Psoas muscle (tissue), 8 donors: ENCODE results near the gene DACH1. TPM values are rescaled to one million over a fixed set of nuclear protein-coding genes. Genes with fewer than 3 reads are reported as not detected.
"Not testable (repeated sequence)": the region's sequence is repeated elsewhere in the genome, so short reads cannot be mapped to it uniquely, and the experiment has no call there.

Source experiments
- ATAC-seq, 4 donors: fragments of 200-7000 bp; cut with Tn5 transposase; one replicate each; pipeline ENCODE4 v1.9.1; 2020; ENCODE audit warnings: moderate library complexity in 3 of 4, mild to moderate bottlenecking in 2 of 4
- DNase-seq, 2 donors: peaks; one replicate each; pipeline ENCODE4 v3.0.0-alpha.2; 2020
- H3K27ac ChIP-seq: fragments of 200-600 bp; one replicate; pipeline ENCODE4 v1.8.0; 2022
- H3K27me3 ChIP-seq, 3 donors: fragments of 200-600 bp in 1 of 3; one replicate each; pipeline versions ENCODE4 v1.6.1 to v1.8.0; 2013 to 2022; ENCODE audit warnings: low read length in 2 of 3, mild to moderate bottlenecking in 2 of 3, moderate library complexity in 1 of 3; ENCODE audit not compliant: insufficient read depth in 3 of 3
- H3K36me3 ChIP-seq, 2 donors: fragments of 200-600 bp in 1 of 2; one replicate each; pipeline versions ENCODE4 v1.6.1 to v1.8.0; 2013 to 2022; ENCODE audit warnings: low read depth in 1 of 2, mild to moderate bottlenecking in 1 of 2, moderate library complexity in 1 of 2; ENCODE audit not compliant: insufficient read depth in 1 of 2
- H3K4me1 ChIP-seq: fragments of 200-600 bp; one replicate; pipeline ENCODE4 v1.8.0; 2022
- H3K4me3 ChIP-seq: fragments of 200-600 bp; one replicate; pipeline ENCODE4 v1.8.0; 2022; ENCODE audit warnings: mild to moderate bottlenecking
- H3K9me3 ChIP-seq: fragments of 200-600 bp; one replicate; pipeline ENCODE4 v1.8.0; 2022
- CTCF ChIP-seq: fragments of 200-600 bp; IDR thresholded peaks from one replicate; pipeline ENCODE4 v1.8.0; 2022; ENCODE audit warnings: antibody characterized with exemption
- WGBS, 3 donors: extraction: QIAGEN DNeasy Blood & Tissue Kit; methylation state at CpG; one replicate each; pipeline versions ENCODE4 v1.1.6 to v1.1.7; 2013; 5-methylcytosine and 5-hydroxymethylcytosine counted together
- intact Hi-C, 2 donors: fragments of 100-400 bp; cut with DNase I; formaldehyde crosslinking; loops; one replicate each; pipeline versions ENCODE4 v1.11.0 to v1.14.2; 2022
- polyA plus RNA-seq, 3 donors: library from polyadenylated mRNA; stranded (reverse); fragments of 200-250 nt; gene quantifications; one replicate each; pipeline ENCODE4 v1.2.3, GENCODE V29; 2013
- total RNA-seq, 4 donors: library from RNA; stranded (reverse); fragmentation: NEBNext Ultra II Directional in 2 of 4; extraction: Animal tissue kit (Norgen Biotek cat#: 25700) in 2 of 4; gene quantifications; one replicate each; pipeline versions ENCODE4 v1.2.1 to v1.2.4, GENCODE V29; 2021 to 2023
- donor health status: healthy with polysubstance abuse.
- donor health status: DM: no; HTN: no; CAD: no; lungs with moderate emphysema.
- donor health status: Bipolar disorder and iron deficiency.
- donor health status: healthy.
- donor health status: DM: yes; HTN: yes; CAD: no.
- donor health status: DM: no; HTN: no; CAD: no.
- donor health status: DM: no; HTN: no; CAD: no.
- donor health status: DM: yes; HTN: yes; CAD: no.

Gene DACH1
- total and polyA plus RNA-seq, 7 donors = 0.51 to 3.6 (median 1.1) TPM

DNA sequence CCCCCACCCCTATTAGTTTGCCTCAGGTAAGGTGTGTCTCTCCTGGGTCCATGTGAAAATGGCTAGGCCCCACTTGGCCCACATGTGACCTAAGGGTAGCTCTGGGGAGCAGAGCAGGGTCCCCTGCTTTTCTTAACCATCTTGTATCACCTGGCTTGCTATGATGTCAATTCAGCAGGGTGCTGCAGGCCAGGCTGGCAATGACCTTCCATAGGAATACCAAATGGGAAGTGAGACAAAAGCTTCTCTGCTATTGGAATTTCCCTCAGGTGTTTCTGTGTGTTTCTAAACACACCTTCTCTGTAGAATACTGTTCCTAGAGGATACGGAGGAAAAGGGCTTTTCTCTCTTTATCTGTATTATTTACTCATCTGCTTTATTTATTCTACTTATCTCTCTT lies 35.7 kb upstream of the DACH1 start:
- no peaks in the 10 kb centered on the region for H3K4me1 ChIP-seq
- intact Hi-C loops = no loop called here
- H3K27me3 ChIP-seq = no peaks in the 10 kb centered on the region
- DNase-seq (no peak), ATAC-seq (no peak)
- no peak overlapping the region for H3K4me3 ChIP-seq
- 90 to 95% (median 93%) methylated on average over 1 of the region's 1 CpG for WGBS, 3 donors
- H3K9me3 ChIP-seq = no peaks in the 10 kb centered on the region
- no peak for TF ChIP-seq CTCF
- no peaks in the 10 kb centered on the region for H3K36me3 ChIP-seq
- H3K27ac ChIP-seq = no peak overlapping the region

DNA sequence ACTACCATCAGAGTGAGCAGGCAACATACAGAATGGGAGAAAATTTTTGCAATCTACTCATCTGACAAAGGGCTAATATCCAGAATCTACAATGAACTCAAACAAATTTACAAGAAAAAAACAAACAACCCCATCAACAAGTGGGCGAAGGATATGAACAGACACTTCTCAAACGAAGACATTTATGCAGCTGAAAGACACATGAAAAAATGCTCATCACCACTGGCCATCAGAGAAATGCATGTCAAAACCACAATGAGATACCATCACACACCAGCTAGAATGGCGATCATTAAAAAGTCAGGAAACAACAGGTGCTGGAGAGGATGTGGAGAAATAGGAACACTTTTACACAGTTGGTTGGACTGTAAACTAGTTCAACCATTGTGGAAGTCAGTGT lies 26.5 kb upstream of the DACH1 start:
- H3K9me3 ChIP-seq, H3K4me1 ChIP-seq, ATAC-seq, DNase-seq, H3K4me3 ChIP-seq, intact Hi-C loops, H3K27me3 ChIP-seq, H3K36me3 ChIP-seq, H3K27ac ChIP-seq: not testable (repeated sequence)
- WGBS, 3 donors = 88 to 94% (median 93%) methylated on average over 3 of the region's 3 CpGs

DNA sequence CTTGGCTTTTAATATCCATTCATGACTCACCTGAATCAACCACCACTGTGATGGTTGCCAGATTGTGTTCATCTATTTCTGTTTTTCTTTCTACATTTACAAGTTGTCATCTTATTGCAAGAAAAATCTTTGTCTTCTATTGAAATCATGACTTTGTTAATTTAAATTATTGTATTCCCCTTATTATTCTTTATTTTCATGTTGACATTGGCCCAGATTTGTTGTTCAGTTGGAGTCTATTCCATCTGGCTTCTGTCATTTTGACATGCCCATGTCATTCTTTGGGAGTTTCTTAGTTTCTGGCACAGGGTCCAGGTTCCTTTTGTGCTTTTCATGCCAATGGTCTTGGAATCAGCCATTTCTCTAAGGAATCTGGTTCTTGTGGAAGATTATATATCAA lies 19.9 kb upstream of the DACH1 start:
- Histone ChIP-seq H3K4me1 (no peaks in the 10 kb centered on the region), H3K9me3 (no peaks in the 10 kb centered on the region), H3K27ac (no peak overlapping the region), H3K36me3 (no peaks in the 10 kb centered on the region), H3K27me3 (no peaks in the 10 kb centered on the region), H3K4me3 (no peak overlapping the region)
- DNase-seq (no peak), ATAC-seq (no peak)
- no peak for TF ChIP-seq CTCF
- intact Hi-C loops = no loop called here

DNA sequence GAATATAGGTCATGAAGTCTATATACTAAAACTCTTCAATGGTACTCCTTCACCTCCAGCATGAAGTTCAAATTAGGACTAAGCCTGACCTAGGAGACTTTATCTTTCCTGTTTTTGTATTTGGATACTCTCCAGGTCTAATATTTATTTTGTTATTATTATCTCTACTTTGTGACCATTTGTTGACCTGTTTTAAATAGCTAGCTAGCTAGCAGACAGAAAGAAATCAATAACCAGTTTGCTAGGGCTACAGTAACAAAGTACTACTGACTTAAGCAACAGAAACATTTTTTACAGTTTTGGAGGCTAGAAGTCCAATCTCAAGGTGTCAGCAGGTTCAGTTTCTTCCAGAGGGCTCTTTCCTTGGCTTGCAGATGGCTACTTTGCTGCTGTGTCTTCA lies 15.1 kb upstream of the DACH1 start:
- Histone ChIP-seq H3K27me3 (no peaks in the 10 kb centered on the region), H3K27ac (no peak overlapping the region), H3K9me3 (no peaks in the 10 kb centered on the region), H3K4me1 (no peaks in the 10 kb centered on the region), H3K36me3 (no peaks in the 10 kb centered on the region), H3K4me3 (no peak overlapping the region)
- ATAC-seq (no peak), DNase-seq (no peak)
- no peak for TF ChIP-seq CTCF
- intact Hi-C loops = no loop called here

DNA sequence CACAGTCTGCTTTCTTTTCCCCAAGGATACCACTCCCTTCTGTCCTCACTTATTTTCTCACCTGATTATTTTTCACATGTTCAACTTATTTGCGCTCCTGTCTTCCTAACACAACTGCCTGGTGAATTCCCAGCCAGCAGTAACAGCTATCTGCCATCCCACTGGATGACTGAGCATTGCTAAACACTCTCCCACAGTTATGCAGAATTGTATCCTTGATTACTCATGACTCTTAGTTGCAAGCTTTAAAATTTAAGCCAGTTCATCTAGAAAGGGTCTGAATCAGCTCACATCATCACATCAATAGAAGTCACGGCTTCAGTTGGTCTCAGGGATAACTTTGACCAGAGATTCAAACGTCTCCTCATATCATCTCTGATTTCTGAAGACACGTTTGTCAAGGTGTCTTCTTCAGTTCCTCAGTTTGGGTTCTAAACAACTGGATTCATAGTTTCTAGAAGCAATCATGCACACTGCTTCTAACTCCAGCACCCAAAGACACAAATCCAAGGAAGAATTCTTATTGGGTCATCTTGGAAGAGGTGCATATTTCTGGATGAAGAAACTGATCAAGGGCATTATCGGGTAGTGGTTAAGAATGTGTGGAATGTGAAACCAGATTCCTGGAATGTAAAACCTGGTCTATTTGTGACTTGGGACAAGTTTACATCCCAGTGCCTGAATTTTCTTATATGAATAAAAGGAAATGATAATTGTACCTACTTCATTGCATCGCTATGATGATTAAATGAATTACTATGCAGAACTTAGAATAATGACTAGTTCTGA lies 13.9 kb upstream of the DACH1 start:
- 70 to 79% (median 75%) methylated on average over 6 of the region's 6 CpGs for WGBS, 3 donors
- Histone ChIP-seq H3K4me3 (no peak overlapping the region), H3K9me3 (no peaks in the 10 kb centered on the region), H3K27me3 (no peaks in the 10 kb centered on the region), H3K27ac (no peak overlapping the region), H3K36me3 (no peaks in the 10 kb centered on the region), H3K4me1 (no peaks in the 10 kb centered on the region)
- ATAC-seq (no peak), DNase-seq (no peak)
- intact Hi-C loops = no loop called here
- no peak for TF ChIP-seq CTCF
